ENCODE results near the gene ANAPC4. TPM values are rescaled to one million over a fixed set of nuclear protein-coding genes. Genes with fewer than 3 reads are reported as not detected.

Gene ANAPC4
- total and polyA plus RNA-seq, 2 of the 8 experiments (the other 6 are each of a cell fraction or from before 2014, with no cell fraction given), result 8.7 to 31.6 TPM

- Histone ChIP-seq H3K23me2 (ENCODE audit: low read depth, low read length) (no peaks in the 10 kb centered on the region), H2BK15ac (ENCODE audit: low read length) (no peak overlapping the region), H3K56ac (replicated peaks; ENCODE audit: insufficient read length, low read depth, low read length) (no peak overlapping the region), H3K9ac (replicated peaks in 1 of 4; ENCODE audit: extremely low read depth in 1 of 4, low read depth in 3 of 4, low read length in 3 of 4) (no peak overlapping the region), H2AFZ (ENCODE audit: low read length) (no peak overlapping the region), H3K27ac (ENCODE audit: low read depth, low read length) (no peak overlapping the region), H3K4me1 (replicated peaks in 1 of 4; ENCODE audit: control insufficient read depth in 3 of 4, insufficient read depth in 4 of 4, low read length in 3 of 4) (no peaks in the 10 kb centered on the region), H2AK5ac (ENCODE audit: low read depth, low read length) (no peak overlapping the region), H2BK5ac (ENCODE audit: low read depth, low read length) (no peak overlapping the region), H3K36me3 (ENCODE audit: control insufficient read depth in 2 of 4, insufficient read depth in 4 of 4, low read length in 3 of 4) (peaks cover 0 to 12% (median 3%) of the 10 kb centered on the region in 4 experiments; a peak in 4 of 8 replicates), H4K91ac (replicated peaks; ENCODE audit: insufficient read length, low read length) (no peak overlapping the region), H2BK20ac (ENCODE audit: low read length) (no peak overlapping the region), H3K14ac (ENCODE audit: insufficient read length) (no peak overlapping the region), H4K20me1 (replicated peaks in 1 of 2; ENCODE audit: control insufficient read depth in 1 of 2, insufficient read depth in 2 of 2, low read length in 2 of 2) (peaks cover 0 to 1% of the 10 kb centered on the region in 2 experiments), H2BK12ac (ENCODE audit: low read depth, low read length) (no peak overlapping the region), H4K5ac (ENCODE audit: insufficient read length, low read depth, low read length) (no peak overlapping the region), H4K8ac (ENCODE audit: extremely low read depth, insufficient read depth, low read length) (no peak overlapping the region; the same call in 1 of the 2 replicates), H2BK120ac (replicated peaks; ENCODE audit: low read depth, low read length) (no peak overlapping the region), H3K23ac (ENCODE audit: insufficient read length) (no peak overlapping the region), H3K79me1 (ENCODE audit: low read depth, low read length) (no peaks in the 10 kb centered on the region), H3K4me2 (ENCODE audit: insufficient read depth in 1 of 2, low read depth in 2 of 2, low read length in 2 of 2) (no peak overlapping the region), H3K4me3 (ENCODE audit: extremely low read depth in 1 of 4, insufficient read depth in 2 of 4, low read depth in 3 of 4, low read length in 4 of 4) (no peak overlapping the region), H3K79me2 (ENCODE audit: control insufficient read depth in 1 of 2, insufficient read depth in 2 of 2, low read length in 2 of 2) (no peaks in the 10 kb centered on the region), H3K4ac (replicated peaks; ENCODE audit: insufficient read length, low read depth, low read length) (no peak overlapping the region), H3K18ac (ENCODE audit: extremely low read depth, low read length) (no peak overlapping the region), H3K27me3 (replicated peaks in 1 of 4; ENCODE audit: control insufficient read depth in 3 of 4, extremely low read depth in 1 of 4, insufficient read depth in 3 of 4, low read length in 3 of 4) (no peaks in the 10 kb centered on the region), H3K9me3 (ENCODE audit: insufficient read depth in 2 of 2, low read depth in 1 of 2, low read length in 1 of 2) (peaks cover 0 to 9% of the 10 kb centered on the region in 2 experiments; a peak in 2 of 4 replicates)
- POLR2A ChIA-PET (ENCODE audit: partially characterized antibody), result no interaction called here
- DNase-seq (ENCODE audit: low read depth in 1 of 2, low spot score in 2 of 2) (no peak), FAIRE-seq (no peak)
- TF ChIP-seq RAD21 (IDR thresholded peaks at IDR 0.05 in 1 of 2, conservative IDR thresholded peaks at IDR 0.05 in 1 of 2; ENCODE audit: low read depth in 2 of 2, low read length in 2 of 2), result no peak
- CTCF ChIA-PET (ENCODE audit: partially characterized antibody), result interaction anchor here (1.1 kb wide), 1 partner anchor 9 kb away, joined by 3 read pairs; no protein-coding TSS in a partner anchor
- 95% methylated on average over 9 of the region's 9 CpGs; no CpG with 5 or more reads in 1 of the 2 experiments for WGBS, 2 experiments (ENCODE audit: extremely low coverage in 1 of 2, insufficient coverage in 1 of 2, insufficient read length in 1 of 2, insufficient replicate concordance in 2 of 2, low coverage in 1 of 2, low lambda C conversion rate in 2 of 2, missing lambda C conversion rate in 1 of 2)
Measured at GRCh38 chr4:25361253-25361652, 15.8 kb upstream of the ANAPC4 start.

Measured in H1 (cell line).